Fibroblast of mammary gland (primary cell): Measurements from ENCODE around the gene CASKIN1.

Experiments used
- DNase-seq: peaks from one replicate; pipeline ENCODE4 v3.0.0-alpha.2; 2010; ENCODE audit warnings: low read depth
- H3K4me3 ChIP-seq: 2 replicates; pipeline ENCODE4 v1.5.1; 2011; ENCODE audit warnings: low read depth, mild to moderate bottlenecking, low read length, moderate library complexity; ENCODE audit not compliant: control insufficient read depth
- TF ChIP-seq, protein P1 (sequence below): conservative IDR thresholded peaks from 2 replicates; pipeline ENCODE4 v1.5.1; 2011; ENCODE audit warnings: low read depth, low read length, inconsistent platforms; ENCODE audit not compliant: control insufficient read depth, insufficient read depth

CASKIN1 gene

DNA sequence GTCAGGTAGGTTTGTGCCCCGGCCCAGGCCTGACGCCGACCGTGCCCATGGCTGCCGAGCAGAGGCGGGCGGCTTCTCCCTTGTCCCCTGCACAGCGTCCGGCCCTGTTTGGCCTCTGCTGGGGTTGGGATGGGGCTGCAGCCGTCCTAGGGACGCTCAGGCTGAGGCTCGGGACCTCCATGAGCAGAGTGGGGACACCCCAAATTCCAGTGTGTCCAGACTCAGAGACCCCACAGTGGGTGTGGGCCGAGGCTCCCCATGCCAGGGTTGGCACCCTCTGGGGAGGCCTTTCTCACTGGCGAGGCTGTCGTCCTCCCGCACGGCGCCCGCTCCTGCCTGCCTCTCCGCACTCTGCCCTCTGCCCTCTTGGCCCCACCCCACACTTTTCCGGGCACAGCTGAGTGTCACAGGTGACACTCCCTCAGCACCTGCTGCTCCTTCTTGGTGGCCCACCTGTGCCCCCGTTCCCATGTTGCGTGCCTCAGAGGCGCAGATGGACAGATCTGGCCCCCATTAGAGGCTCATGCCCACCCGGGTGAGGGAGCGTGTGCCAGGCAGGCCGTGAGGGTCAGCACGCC, 24.7 kb downstream of the CASKIN1 start:
- H3K4me3 ChIP-seq: no peak overlapping the region
- TF ChIP-seq, protein P1, sequence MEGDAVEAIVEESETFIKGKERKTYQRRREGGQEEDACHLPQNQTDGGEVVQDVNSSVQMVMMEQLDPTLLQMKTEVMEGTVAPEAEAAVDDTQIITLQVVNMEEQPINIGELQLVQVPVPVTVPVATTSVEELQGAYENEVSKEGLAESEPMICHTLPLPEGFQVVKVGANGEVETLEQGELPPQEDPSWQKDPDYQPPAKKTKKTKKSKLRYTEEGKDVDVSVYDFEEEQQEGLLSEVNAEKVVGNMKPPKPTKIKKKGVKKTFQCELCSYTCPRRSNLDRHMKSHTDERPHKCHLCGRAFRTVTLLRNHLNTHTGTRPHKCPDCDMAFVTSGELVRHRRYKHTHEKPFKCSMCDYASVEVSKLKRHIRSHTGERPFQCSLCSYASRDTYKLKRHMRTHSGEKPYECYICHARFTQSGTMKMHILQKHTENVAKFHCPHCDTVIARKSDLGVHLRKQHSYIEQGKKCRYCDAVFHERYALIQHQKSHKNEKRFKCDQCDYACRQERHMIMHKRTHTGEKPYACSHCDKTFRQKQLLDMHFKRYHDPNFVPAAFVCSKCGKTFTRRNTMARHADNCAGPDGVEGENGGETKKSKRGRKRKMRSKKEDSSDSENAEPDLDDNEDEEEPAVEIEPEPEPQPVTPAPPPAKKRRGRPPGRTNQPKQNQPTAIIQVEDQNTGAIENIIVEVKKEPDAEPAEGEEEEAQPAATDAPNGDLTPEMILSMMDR: no peak
- no peak for DNase-seq

DNA sequence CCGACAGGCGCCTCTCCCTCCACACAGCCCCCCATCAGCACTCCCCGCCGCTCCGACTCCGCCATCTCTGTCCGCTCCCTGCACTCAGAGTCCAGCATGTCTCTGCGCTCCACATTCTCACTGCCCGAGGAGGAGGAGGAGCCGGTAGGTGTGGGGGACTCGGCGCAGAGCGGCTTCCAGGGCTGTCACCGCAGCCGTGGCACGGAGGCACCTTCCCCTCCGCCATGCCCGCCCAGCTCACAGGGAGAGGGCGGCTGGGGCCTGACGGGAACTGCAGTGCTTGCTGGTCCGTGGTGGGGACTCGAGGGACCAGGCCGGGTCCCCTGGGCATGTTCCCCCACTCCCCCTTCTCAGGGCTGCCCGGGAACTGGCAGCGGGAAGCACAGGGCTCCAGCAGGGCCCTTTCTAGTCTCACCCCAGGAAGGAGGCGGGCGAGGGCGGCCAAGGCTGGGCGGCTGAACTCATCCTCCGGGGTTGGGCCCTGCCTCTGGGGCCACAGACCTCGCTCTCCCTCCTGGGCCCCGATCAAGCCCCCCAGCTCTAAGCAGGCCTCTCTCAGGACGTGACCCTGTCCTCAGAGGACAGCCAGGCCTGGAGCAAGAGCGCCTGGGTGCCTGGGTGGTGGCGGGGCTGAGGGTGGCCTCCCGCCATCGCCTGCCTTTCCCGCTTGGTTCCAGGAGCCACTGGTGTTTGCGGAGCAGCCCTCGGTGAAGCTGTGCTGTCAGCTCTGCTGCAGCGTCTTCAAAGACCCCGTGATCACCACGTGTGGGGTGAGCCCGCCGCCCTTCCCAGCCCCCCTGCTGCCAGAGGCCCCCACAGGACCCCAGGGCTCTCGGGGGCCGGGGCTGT, 25.6 kb downstream of the CASKIN1 start:
- TF ChIP-seq, protein P1: no peak
- no peak overlapping the region for H3K4me3 ChIP-seq
- DNase-seq: no peak

DNA sequence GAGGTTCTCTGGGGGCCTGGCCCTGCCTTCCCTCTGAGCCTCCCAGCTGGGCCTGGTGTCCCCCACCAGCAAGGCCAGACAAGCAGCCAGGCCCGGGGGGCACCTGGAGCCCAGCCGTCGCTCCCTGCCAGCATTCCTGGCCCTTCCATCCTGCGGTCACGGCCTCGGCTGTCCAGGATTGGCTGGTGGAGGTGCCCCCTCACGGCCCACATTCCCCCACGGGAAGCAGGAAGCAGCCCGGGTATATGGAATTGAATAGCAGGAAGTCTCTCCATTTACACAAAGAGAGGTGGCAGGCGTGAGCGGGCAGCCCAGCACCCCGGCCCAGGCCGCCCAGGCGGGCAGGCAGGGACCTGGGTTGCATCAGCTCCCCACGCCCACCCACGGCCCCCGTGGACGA, 26.3 kb downstream of the CASKIN1 start:
- DNase-seq: no peak
- H3K4me3 ChIP-seq: no peak overlapping the region
- TF ChIP-seq, protein P1: no peak

DNA sequence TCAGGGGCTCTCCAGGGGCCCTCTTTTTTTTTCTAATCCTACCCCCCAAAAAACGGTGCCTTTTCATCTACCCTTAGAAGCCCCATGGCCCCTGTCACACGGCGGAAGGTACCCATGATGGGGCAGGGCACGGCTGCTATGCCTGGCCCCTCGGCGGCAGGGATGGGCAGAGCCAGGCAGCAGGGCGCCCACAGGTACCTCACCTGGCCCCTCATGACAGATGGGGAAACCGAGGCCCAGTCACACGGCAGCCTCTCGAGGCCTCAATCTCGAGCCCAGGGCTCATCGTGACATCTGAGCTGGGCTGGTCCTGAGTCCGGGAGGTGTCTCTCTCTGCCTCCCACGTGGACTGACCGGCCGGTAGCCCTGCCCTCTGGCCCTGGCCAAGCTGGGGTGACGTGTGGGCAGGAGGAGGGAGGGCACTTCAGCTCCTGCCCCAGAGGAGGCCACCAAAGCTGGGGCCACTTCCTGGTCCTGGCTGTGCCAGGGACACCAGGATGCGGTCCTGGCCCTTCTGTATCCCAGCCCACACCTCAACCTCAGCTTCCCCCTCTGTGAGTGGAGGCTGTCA, 29.3 kb downstream of the CASKIN1 start:
- no peak overlapping the region for H3K4me3 ChIP-seq
- TF ChIP-seq, protein P1: no peak
- no peak for DNase-seq

DNA sequence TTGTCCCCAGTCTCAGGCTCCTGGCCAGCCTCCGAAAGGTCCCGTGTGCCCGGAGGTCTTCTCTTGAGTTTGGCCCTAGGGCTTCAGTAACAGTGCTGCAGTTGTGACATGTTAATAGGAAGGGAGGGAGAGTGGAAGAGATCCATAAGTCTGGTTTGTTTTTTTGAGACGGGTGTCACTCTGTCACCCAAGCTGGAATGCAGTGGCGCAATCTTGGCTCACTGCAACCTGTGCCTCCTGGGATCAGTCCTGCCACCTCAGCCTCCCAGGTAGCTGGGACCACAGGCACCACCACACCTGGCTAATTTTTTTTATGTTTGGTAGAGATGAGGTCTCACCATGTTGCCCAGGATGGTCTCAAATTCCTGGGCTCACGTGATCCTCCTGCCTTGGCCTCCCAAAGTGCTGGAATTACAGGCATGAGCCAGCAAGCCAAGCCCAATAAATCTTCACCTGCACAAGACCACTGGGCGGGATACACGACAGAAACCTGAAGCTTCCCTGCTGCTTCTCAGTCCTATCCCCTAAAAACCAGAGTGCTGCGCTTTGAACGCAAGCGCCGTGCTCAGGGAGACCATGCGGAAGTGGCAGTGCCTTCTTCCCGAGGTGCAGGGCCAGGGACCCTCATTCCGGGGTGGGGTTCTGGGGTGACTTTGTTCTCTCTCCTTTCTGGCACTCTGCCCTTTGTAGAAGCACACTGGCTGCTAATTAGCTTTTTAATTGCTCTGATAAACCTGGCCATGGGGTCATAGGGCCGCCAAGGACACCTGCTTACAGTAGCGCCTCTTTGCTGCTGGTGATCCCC, 29.9 kb downstream of the CASKIN1 start:
- TF ChIP-seq, protein P1: no peak
- no peak for DNase-seq
- no peak overlapping the region for H3K4me3 ChIP-seq

DNA sequence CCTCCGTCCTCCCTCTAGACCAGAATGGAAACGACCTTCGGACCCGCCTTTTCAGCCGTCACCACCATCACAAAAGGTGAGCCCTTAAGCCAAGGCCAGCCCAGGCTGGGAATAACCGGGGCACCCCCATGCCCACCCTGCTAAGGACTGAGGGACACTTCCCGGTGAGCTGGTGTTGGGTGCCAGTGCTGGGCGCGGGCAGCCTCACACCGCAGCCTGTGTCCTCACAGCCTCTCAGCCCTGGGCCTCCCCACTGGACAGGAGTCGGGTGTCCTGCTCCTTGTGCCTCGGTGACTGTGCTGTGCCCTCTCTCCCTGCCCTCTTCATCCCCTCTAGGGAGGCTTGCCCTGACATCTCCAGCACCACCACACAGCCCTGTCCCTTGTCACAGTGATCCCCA, 30.5 kb downstream of the CASKIN1 start:
- TF ChIP-seq, protein P1: no peak
- DNase-seq: no peak
- H3K4me3 ChIP-seq: no peak overlapping the region
